Smooth muscle cell (in vitro differentiated cells): ENCODE results near the gene ACLY. TPM values are rescaled to one million over a fixed set of nuclear protein-coding genes. Genes with fewer than 3 reads are reported as not detected.

Experiments
- DNase-seq: peaks from one replicate; lab custom pipeline; 2025; ENCODE audit not compliant: unreplicated experiment; lab: John Stamatoyannopoulos, UW
- H2AFZ ChIP-seq: fragments of 200-600 bp; sonication (generic); 2 replicates; pipeline ENCODE4 v1.6.0; 2016; ENCODE audit warnings: antibody characterized with exemption, low read depth, mild to moderate bottlenecking
- H3F3A ChIP-seq: fragments of 200-600 bp; sonication (generic); 2 replicates; pipeline ENCODE4 v1.6.0; 2017; ENCODE audit warnings: antibody characterized with exemption, low read depth
- H3K27ac ChIP-seq: fragments of 200-600 bp; sonication (generic); 2 replicates; pipeline ENCODE4 v1.5.1; 2016; ENCODE audit warnings: low read depth, mild to moderate bottlenecking
- H3K27me3 ChIP-seq: fragments of 200-600 bp; sonication (generic); 2 replicates; pipeline ENCODE4 v1.6.1; 2016; ENCODE audit warnings: low read depth, mild to moderate bottlenecking
- H3K36me3 ChIP-seq: fragments of 200-600 bp; sonication (generic); 2 replicates; pipeline ENCODE4 v1.5.1; 2016; ENCODE audit warnings: low read depth
- H3K4me1 ChIP-seq: fragments of 200-600 bp; sonication (generic); 2 replicates; pipeline ENCODE4 v1.5.1; 2016; ENCODE audit warnings: low read depth
- H3K4me2 ChIP-seq: fragments of 200-600 bp; sonication (generic); 2 replicates; pipeline ENCODE4 v1.6.0; 2016; ENCODE audit warnings: mild to moderate bottlenecking
- H3K4me3 ChIP-seq: fragments of 200-600 bp; sonication (generic); 2 replicates; pipeline ENCODE4 v1.5.1; 2016; ENCODE audit warnings: mild to moderate bottlenecking
- H3K79me2 ChIP-seq: fragments of 200-600 bp; sonication (generic); 2 replicates; pipeline ENCODE4 v1.6.0; 2016; ENCODE audit warnings: low read depth, mild to moderate bottlenecking
- H3K9ac ChIP-seq: fragments of 200-600 bp; sonication (generic); 2 replicates; pipeline ENCODE4 v1.6.0; 2016; ENCODE audit warnings: low read depth
- H3K9me3 ChIP-seq: fragments of 200-600 bp; sonication (generic); replicated peaks from 2 replicates; pipeline ENCODE4 v1.5.1; 2016; ENCODE audit warnings: low read depth
- H4K20me1 ChIP-seq: fragments of 200-600 bp; sonication (generic); 2 replicates; pipeline ENCODE4 v1.6.0; 2016; ENCODE audit warnings: low read depth
- CTCF ChIP-seq: fragments of 200-600 bp; sonication (generic); IDR thresholded peaks from 2 replicates; pipeline ENCODE4 v1.5.1; 2017; ENCODE audit warnings: borderline replicate concordance, mild to moderate bottlenecking, antibody characterized with exemption; ENCODE audit not compliant: insufficient read depth, poor library complexity, severe bottlenecking
- WGBS: methylation state at CpG from one replicate; pipeline ENCODE4 v1.1.7; 2016; ENCODE audit warnings: low lambda C conversion rate; 5-methylcytosine and 5-hydroxymethylcytosine counted together
- polyA plus RNA-seq: library from polyadenylated mRNA; unstranded; fragments of >200 nt; fragmentation: Nextera tagmentation; extraction: Ambion mirVana; gene quantifications from 2 replicates; pipeline ENCODE4 v1.2.1, GENCODE V29; 2016
- total RNA-seq: library from RNA; depleted of rRNA; stranded (reverse); fragments of >200 nt; gene quantifications from 2 replicates; pipeline ENCODE4 v1.2.3, GENCODE V29; 2014

Gene ACLY
- total and polyA plus RNA-seq, 2 experiments from 2014 or later: 172 to 188 TPM

GRCh38 chr17:41957031-41957868, 38.5 kb upstream of the ACLY start:
- Histone ChIP-seq H4K20me1 (no peaks in the 10 kb centered on the region), H3K79me2 (no peaks in the 10 kb centered on the region), H2AFZ (no peak overlapping the region), H3K36me3 (no peaks in the 10 kb centered on the region), H3F3A (no peaks in the 10 kb centered on the region), H3K27ac (no peak overlapping the region), H3K4me1 (peaks cover 9% of the 10 kb centered on the region), H3K4me3 (no peak overlapping the region), H3K9me3 (no peaks in the 10 kb centered on the region), H3K4me2 (no peak overlapping the region), H3K27me3 (no peaks in the 10 kb centered on the region), H3K9ac (no peak overlapping the region)
- no peak for TF ChIP-seq CTCF
- no peak for DNase-seq
- 65% methylated on average over 11 of the region's 11 CpGs for WGBS

GRCh38 chr17:41956522-41956921, 37.8 kb upstream of the ACLY start:
- H3K27ac ChIP-seq: no peak overlapping the region
- no peak for DNase-seq
- H3K9ac ChIP-seq: no peak overlapping the region
- no peak for TF ChIP-seq CTCF
- no peaks in the 10 kb centered on the region for H3K36me3 ChIP-seq
- H4K20me1 ChIP-seq: no peaks in the 10 kb centered on the region
- no peaks in the 10 kb centered on the region for H3K79me2 ChIP-seq
- no peaks in the 10 kb centered on the region for H3K9me3 ChIP-seq
- H3K4me1 ChIP-seq: peaks cover 9% of the 10 kb centered on the region
- no peak overlapping the region for H3K4me3 ChIP-seq
- H2AFZ ChIP-seq: no peak overlapping the region
- H3K4me2 ChIP-seq: no peak overlapping the region
- H3K27me3 ChIP-seq: no peaks in the 10 kb centered on the region
- no peaks in the 10 kb centered on the region for H3F3A ChIP-seq
- 77% methylated on average over 6 of the region's 6 CpGs for WGBS

GRCh38 chr17:41948762-41949460, 30.2 kb upstream of the ACLY start:
- Histone ChIP-seq H3K4me1 (no peaks in the 10 kb centered on the region), H3K4me3 (no peak overlapping the region), H3F3A (no peaks in the 10 kb centered on the region), H3K9ac (no peak overlapping the region), H3K79me2 (no peaks in the 10 kb centered on the region), H3K27ac (no peak overlapping the region), H2AFZ (no peak overlapping the region), H3K4me2 (no peak overlapping the region), H3K9me3 (no peaks in the 10 kb centered on the region), H4K20me1 (no peaks in the 10 kb centered on the region), H3K27me3 (no peaks in the 10 kb centered on the region), H3K36me3 (no peaks in the 10 kb centered on the region)
- WGBS: 91% methylated on average over 11 of the region's 11 CpGs
- no peak for TF ChIP-seq CTCF
- DNase-seq: no peak
